Left lung (tissue), 10 donors: Measurements from ENCODE around the gene ADAM10. TPM values are rescaled to one million over a fixed set of nuclear protein-coding genes. Genes with fewer than 3 reads are reported as not detected.

Source experiments
- ATAC-seq: fragments of 200-7000 bp; cut with Tn5 transposase; one replicate; pipeline ENCODE4 v1.9.1; 2020; ENCODE audit warnings: moderate library complexity
- DNase-seq, 4 donors: peaks; one replicate each; pipeline ENCODE4 v3.0.0-alpha.2; 2013 to 2020
- H3K27ac ChIP-seq, 2 donors: fragments of 200-600 bp; sonication (generic) in 1 of 2; one replicate each; pipeline versions ENCODE4 v1.5.0 to v1.8.0; 2020 to 2021
- H3K27me3 ChIP-seq, 2 donors: fragments of 200-600 bp; sonication (generic) in 1 of 2; one replicate each; pipeline versions ENCODE4 v1.5.0 to v1.8.0; 2020 to 2021
- H3K36me3 ChIP-seq, 2 donors: fragments of 200-600 bp; sonication (generic) in 1 of 2; one replicate each; pipeline versions ENCODE4 v1.5.0 to v1.8.0; 2020 to 2021
- H3K4me1 ChIP-seq, 2 donors: fragments of 200-600 bp; one replicate each; pipeline ENCODE4 v1.8.0; 2021
- H3K4me3 ChIP-seq, 2 donors: fragments of 200-600 bp; sonication (generic) in 1 of 2; one replicate each; pipeline versions ENCODE4 v1.5.0 to v1.8.0; 2020 to 2021; ENCODE audit warnings: mild to moderate bottlenecking in 1 of 2
- H3K9me3 ChIP-seq, 2 donors: fragments of 200-600 bp; sonication (generic) in 1 of 2; one replicate each; pipeline versions ENCODE4 v1.5.0 to v1.8.0; 2020 to 2021
- CTCF ChIP-seq, 2 donors: fragments of 200-600 bp; sonication (generic) in 1 of 2; IDR thresholded peaks; one replicate each; pipeline versions ENCODE4 v1.5.0 to v1.8.0; 2021; ENCODE audit warnings: antibody characterized with exemption in 2 of 2
- intact Hi-C, 2 donors: fragments of 100-400 bp; cut with DNase I; formaldehyde crosslinking; loops; one replicate each; pipeline versions ENCODE4 v1.11.2 to v1.14.2; 2022
- polyA plus RNA-seq, 6 donors: library from polyadenylated mRNA; unstranded; fragments of 120-200 nt; gene quantifications; one replicate each; pipeline ENCODE4 v1.2.1, GENCODE V29; 2013; ENCODE audit not compliant: insufficient read length in 6 of 6
- total RNA-seq, 2 donors: library from RNA; stranded (reverse); fragmentation: NEBNext Ultra II Directional; extraction: Animal tissue kit (Norgen Biotek cat#: 25700); gene quantifications; one replicate each; pipeline ENCODE4 v1.2.1, GENCODE V29; 2021
- donor health status: DM: no; HTN: yes; CAD: no.
- donor health status: DM: no; HTN: no; CAD: no.

The ADAM10 gene
- total and polyA plus RNA-seq, 8 donors = 130 to 167 (median 156) TPM

DNA sequence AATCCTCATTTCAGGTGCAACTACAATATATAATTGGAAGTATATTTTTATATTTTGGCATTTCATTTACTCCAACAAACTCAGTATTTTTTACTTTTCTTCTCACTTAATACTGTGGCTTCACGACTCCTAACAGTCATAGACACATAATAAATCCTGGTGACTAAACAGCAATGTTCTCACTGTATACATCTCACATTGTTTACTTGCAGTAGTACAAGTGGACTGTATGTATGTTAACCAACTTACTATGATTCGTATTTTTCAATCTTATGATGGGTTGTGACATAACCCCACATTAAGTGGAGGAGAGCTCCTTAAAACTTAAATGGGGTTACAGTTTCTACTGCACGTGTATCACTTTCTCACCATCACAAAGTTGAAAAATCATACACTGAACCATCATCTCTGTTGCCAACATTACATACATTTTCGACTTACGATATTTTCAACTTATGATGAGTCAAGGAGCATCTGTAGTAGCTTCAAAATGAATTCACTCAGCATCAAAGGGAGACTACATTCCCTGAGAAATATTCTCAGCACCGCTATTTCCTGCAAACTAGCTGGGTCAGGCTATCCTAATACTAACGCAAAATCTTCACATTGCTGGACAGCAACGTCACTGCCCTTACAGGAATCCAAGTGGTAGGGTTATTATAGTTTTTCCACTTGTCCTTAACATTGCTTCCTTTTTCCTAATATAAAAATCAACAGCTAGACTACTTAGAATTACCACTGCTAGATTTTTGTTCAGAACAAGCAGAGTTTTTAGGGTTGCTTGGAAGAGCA is 7.3 kb downstream of the ADAM10 start:
- Histone ChIP-seq H3K9me3 (no peaks in the 10 kb centered on the region), H3K4me3 (no peak overlapping the region), H3K36me3 (no peaks in the 10 kb centered on the region), H3K27ac (peak overlapping the region in 1 of 2 donors; percentile 71), H3K27me3 (no peaks in the 10 kb centered on the region), H3K4me1 (peaks cover 29 to 89% of the 10 kb centered on the region in 2 donors)
- TF ChIP-seq CTCF (IDR thresholded peaks at IDR 0.05) = no peak
- intact Hi-C loops = no loop called here
- peak; percentile 90 for ATAC-seq
- DNase-seq = peak in 1 of 4 donors; percentile 44

DNA sequence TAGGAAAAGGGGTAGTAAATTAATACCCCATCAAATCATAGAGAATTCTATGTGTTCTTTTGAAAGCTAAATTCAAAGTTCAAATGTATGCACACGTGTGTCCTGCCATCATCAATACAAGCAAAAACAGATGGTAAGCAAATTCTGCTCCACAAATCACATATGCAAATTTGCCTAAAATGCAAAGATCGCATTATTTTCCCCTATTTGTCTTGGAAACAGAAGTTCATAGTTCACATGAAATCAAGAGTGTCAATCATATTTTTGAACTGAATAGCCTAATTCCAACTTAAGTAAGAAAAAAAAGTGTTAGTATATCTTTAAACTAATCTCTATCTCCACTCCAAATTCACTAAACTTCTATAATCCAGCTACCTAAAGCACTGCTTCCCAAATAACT is 8.5 kb downstream of the ADAM10 start:
- no peak for DNase-seq
- Histone ChIP-seq H3K4me3 (no peak overlapping the region), H3K36me3 (no peaks in the 10 kb centered on the region), H3K9me3 (no peaks in the 10 kb centered on the region), H3K27ac (no peak overlapping the region), H3K4me1 (peaks cover 23 to 89% of the 10 kb centered on the region in 2 donors), H3K27me3 (no peaks in the 10 kb centered on the region)
- no peak for ATAC-seq
- no peak for TF ChIP-seq CTCF (IDR thresholded peaks at IDR 0.05)
- intact Hi-C loops = no loop called here

- ATAC-seq (no peak), DNase-seq (no peak)
- no peaks in the 10 kb centered on the region for H3K27me3 ChIP-seq
- intact Hi-C loops = no loop called here
- H3K4me1 ChIP-seq = peaks cover 23 to 87% of the 10 kb centered on the region in 2 donors
- no peak overlapping the region for H3K4me3 ChIP-seq
- no peak for TF ChIP-seq CTCF (IDR thresholded peaks at IDR 0.05)
- no peaks in the 10 kb centered on the region for H3K9me3 ChIP-seq
- H3K27ac ChIP-seq = no peak overlapping the region
- no peaks in the 10 kb centered on the region for H3K36me3 ChIP-seq
Measured at GRCh38 chr15:58740436-58740835, 9.1 kb downstream of the ADAM10 start.

- Histone ChIP-seq H3K4me3 (no peak overlapping the region), H3K27ac (peak overlapping the region in 1 of 2 donors; percentile 72), H3K27me3 (no peaks in the 10 kb centered on the region), H3K36me3 (no peaks in the 10 kb centered on the region), H3K9me3 (no peaks in the 10 kb centered on the region), H3K4me1 (peaks cover 23 to 91% of the 10 kb centered on the region in 2 donors)
- TF ChIP-seq CTCF (IDR thresholded peaks at IDR 0.05) = no peak
- intact Hi-C loops = no loop called here
- DNase-seq (no peak), ATAC-seq (peak; percentile 40)
Measured at GRCh38 chr15:58738046-58738707, 11.3 kb downstream of the ADAM10 start.

DNA sequence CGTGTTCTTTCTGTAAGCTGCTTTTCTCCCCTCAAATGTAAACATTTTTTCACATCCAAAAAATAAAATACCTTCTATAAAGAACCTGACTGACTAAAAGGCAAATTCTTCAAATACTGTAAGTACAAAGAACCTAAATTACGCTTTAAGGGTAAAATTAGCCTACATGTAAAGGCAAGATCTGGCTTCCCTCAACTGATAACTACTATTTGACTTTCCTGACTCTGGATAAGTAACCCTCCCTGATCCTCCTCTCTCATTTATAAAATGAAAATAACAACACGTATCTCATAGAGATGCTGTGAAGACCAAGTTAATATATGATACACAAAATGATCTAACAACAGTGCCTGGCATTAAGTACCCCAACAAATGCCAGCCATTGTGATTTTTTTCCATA is 12.2 kb downstream of the ADAM10 start:
- peaks cover 16 to 91% of the 10 kb centered on the region in 2 donors for H3K4me1 ChIP-seq
- intact Hi-C loops = no loop called here
- peak overlapping the region in 1 of 2 donors; percentile 72 for H3K27ac ChIP-seq
- no peak overlapping the region for H3K4me3 ChIP-seq
- ATAC-seq = no peak
- no peaks in the 10 kb centered on the region for H3K27me3 ChIP-seq
- TF ChIP-seq CTCF (IDR thresholded peaks at IDR 0.05) = no peak
- H3K36me3 ChIP-seq = no peaks in the 10 kb centered on the region
- H3K9me3 ChIP-seq = no peaks in the 10 kb centered on the region
- no peak for DNase-seq
